GM12892 (cell line): ENCODE data around the gene STK32C.

Experiments
- POLR2A ChIP-seq: IDR thresholded peaks from 2 replicates; pipeline ENCODE4 v1.6.1; 2011; ENCODE audit warnings: low read depth, low read length, control low read depth
- POLR2AphosphoS5 ChIP-seq: IDR thresholded peaks from 2 replicates; pipeline ENCODE4 v1.6.1; 2011; ENCODE audit warnings: low read depth, low read length, control low read depth
- TAF1 ChIP-seq: IDR thresholded peaks from 2 replicates; pipeline ENCODE4 v1.6.1; 2011; ENCODE audit warnings: low read depth, mild to moderate bottlenecking, control low read depth, low read length, borderline replicate concordance

DNA sequence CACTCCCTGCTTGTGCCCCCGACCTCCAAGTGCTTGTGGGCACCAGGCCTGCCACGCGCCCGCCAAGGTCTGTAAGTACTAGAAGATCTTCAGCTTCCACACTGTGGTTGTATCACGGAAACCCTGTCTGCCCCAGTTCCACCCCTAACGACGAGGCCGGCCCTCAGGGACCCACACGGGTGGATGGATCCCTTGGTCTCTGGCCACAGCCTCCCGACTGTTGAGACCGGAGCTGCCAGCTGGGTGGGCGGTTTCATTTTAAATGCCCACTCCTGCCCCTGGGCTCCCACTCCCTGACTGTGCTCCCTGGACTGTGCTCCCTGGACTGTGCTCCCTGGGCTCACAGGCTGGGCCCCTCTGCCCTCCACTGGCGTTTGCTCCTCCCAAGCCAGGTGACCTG lies 70.9 kb downstream of the STK32C start:
- TF ChIP-seq POLR2AphosphoS5 (no peak), POLR2A (no peak), TAF1 (no peak)
